Immature natural killer cell (primary cell): ENCODE measurements around the gene FCER2. TPM values are rescaled to one million over a fixed set of nuclear protein-coding genes. Genes with fewer than 3 reads are reported as not detected.
"Not testable (repeated sequence)": the region's sequence is repeated elsewhere in the genome, so short reads cannot be mapped to it uniquely, and the experiment has no call there.

Source experiments
- DNase-seq, 3 donors: peaks; one replicate each; pipeline ENCODE4 v3.0.0; 2022; ENCODE audit warnings: mixed read lengths in 1 of 3
- H3K27ac Mint-ChIP-seq, 6 donors: one replicate each; pipeline ENCODE4 v1.8.0; 2020; ENCODE audit warnings: mixed read lengths in 6 of 6, mild to moderate bottlenecking in 5 of 6, inconsistent platforms in 4 of 6, moderate library complexity in 3 of 6
- H3K27me3 Mint-ChIP-seq, 3 donors: one replicate each; pipeline ENCODE4 v1.8.0; 2020 to 2021; ENCODE audit warnings: low read depth in 3 of 3, mild to moderate bottlenecking in 3 of 3, mixed read lengths in 3 of 3, moderate library complexity in 3 of 3, inconsistent platforms in 1 of 3
- H3K36me3 Mint-ChIP-seq, 3 donors: one replicate each; pipeline ENCODE4 v1.8.0; 2020; ENCODE audit warnings: mixed read lengths in 3 of 3, inconsistent platforms in 2 of 3, mild to moderate bottlenecking in 2 of 3
- H3K4me1 Mint-ChIP-seq, 2 donors: one replicate each; pipeline ENCODE4 v1.8.0; 2020; ENCODE audit warnings: inconsistent platforms in 2 of 2, mild to moderate bottlenecking in 2 of 2, mixed read lengths in 2 of 2, moderate library complexity in 1 of 2
- H3K4me3 Mint-ChIP-seq, 5 donors: one replicate each; pipeline ENCODE4 v1.8.0; 2020; ENCODE audit warnings: mild to moderate bottlenecking in 5 of 5, mixed read lengths in 5 of 5, inconsistent platforms in 3 of 5, moderate library complexity in 3 of 5
- H3K9me3 Mint-ChIP-seq, 6 donors: one replicate each; pipeline ENCODE4 v1.8.0; 2020; ENCODE audit warnings: mild to moderate bottlenecking in 6 of 6, mixed read lengths in 6 of 6, inconsistent platforms in 4 of 6, moderate library complexity in 3 of 6
- polyA plus RNA-seq, 3 donors: library from polyadenylated mRNA; unstranded; fragments of 300-500 nt; fragmentation: Illumina TruSeq; gene quantifications; one replicate each; pipeline ENCODE4 v1.2.3, GENCODE V29; 2021

The FCER2 gene
- polyA plus RNA-seq, 3 donors from 2014 or later = 0.29 to 0.50 TPM; not detected in 1

- H3K4me1 Mint-ChIP-seq = peaks cover 11 to 15% of the 10 kb centered on the region in 2 donors
- peaks cover 0 to 4% (median 3%) of the 10 kb centered on the region in 3 donors for H3K36me3 Mint-ChIP-seq
- H3K4me3 Mint-ChIP-seq = no peak overlapping the region
- DNase-seq = no peak
- no peak overlapping the region for H3K27ac Mint-ChIP-seq
- H3K9me3 Mint-ChIP-seq = no peaks in the 10 kb centered on the region
- peaks cover 3 to 8% (median 4%) of the 10 kb centered on the region in 3 donors for H3K27me3 Mint-ChIP-seq
Measured at GRCh38 chr19:7650148-7650547, 51.8 kb downstream of the FCER2 start.

DNA sequence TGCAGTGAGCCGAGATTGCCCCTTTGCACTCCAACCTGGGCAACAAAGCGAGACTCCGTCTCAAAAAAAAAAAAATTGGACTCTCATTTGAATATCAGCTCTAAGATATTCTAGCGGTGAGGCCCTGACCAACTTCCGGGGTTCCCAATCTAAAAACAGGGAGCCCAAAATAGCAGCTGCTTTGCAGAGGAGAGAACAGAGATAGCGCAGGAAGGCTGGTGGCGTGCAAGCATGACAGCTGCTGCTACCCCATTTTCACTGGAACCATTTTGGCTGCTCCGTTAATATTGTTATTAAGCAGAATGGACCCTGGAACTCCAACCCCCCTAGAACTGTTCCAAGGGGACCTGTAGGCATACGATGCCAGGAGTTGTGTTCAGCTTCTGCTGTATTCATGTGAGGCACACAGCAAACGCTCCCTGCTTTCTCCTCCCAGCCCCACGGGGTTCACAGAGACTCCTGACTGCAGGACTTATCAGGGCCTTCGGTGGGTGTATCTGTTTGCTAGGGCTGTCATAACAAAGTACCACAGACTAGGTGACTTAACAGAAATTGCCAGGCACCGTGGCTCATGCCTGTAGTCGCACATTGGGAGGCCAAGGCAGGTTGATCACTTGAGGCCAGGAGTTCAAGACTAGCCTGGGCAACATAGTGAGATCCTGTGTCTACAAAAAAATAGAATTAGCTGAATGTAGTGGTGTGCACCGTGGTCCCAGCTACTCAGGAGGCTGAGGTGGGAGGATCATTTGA lies 53.5 kb downstream of the FCER2 start:
- no peak for DNase-seq
- Mint-ChIP-seq H3K4me3 (no peak overlapping the region), H3K4me1 (peaks cover 11 to 15% of the 10 kb centered on the region in 2 donors), H3K36me3 (peaks cover 0 to 4% (median 3%) of the 10 kb centered on the region in 3 donors), H3K9me3 (no peaks in the 10 kb centered on the region), H3K27ac (no peak overlapping the region), H3K27me3 (peaks cover 2 to 8% (median 7%) of the 10 kb centered on the region in 3 donors)

DNA sequence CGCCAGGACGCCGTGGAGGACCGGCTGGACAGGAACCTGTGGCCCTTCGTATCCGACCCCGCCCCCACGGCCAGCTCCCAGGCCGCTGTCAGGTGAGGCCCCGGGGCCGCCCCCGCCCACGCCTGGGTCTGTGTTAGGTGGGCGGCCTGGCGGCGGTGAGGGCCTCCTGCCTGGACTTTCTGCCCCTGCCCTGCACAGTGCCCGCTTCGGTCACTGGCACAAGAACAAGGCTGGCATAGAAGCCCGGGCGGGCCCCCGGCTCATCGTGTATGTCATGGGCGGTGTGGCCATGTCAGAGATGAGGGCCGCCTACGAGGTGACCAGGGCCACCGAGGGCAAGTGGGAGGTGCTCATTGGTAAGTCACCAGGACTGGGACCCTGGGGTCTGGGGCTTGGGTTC lies 54.8 kb downstream of the FCER2 start:
- H3K36me3 Mint-ChIP-seq = peaks cover 0 to 4% (median 3%) of the 10 kb centered on the region in 3 donors
- peaks cover 2 to 7% (median 3%) of the 10 kb centered on the region in 3 donors for H3K27me3 Mint-ChIP-seq
- no peaks in the 10 kb centered on the region for H3K9me3 Mint-ChIP-seq
- no peak for DNase-seq
- peaks cover 3 to 4% of the 10 kb centered on the region in 2 donors for H3K4me1 Mint-ChIP-seq
- no peak overlapping the region for H3K4me3 Mint-ChIP-seq
- no peak overlapping the region for H3K27ac Mint-ChIP-seq

- Mint-ChIP-seq H3K36me3 (peaks cover 0 to 4% (median 3%) of the 10 kb centered on the region in 3 donors), H3K4me3 (no peak overlapping the region), H3K9me3 (no peaks in the 10 kb centered on the region), H3K27ac (no peak overlapping the region), H3K27me3 (peaks cover 0 to 4% (median 0%) of the 10 kb centered on the region in 3 donors), H3K4me1 (no peaks in the 10 kb centered on the region)
- DNase-seq = no peak
Measured at GRCh38 chr19:7646426-7646700, 55.6 kb downstream of the FCER2 start.

DNA sequence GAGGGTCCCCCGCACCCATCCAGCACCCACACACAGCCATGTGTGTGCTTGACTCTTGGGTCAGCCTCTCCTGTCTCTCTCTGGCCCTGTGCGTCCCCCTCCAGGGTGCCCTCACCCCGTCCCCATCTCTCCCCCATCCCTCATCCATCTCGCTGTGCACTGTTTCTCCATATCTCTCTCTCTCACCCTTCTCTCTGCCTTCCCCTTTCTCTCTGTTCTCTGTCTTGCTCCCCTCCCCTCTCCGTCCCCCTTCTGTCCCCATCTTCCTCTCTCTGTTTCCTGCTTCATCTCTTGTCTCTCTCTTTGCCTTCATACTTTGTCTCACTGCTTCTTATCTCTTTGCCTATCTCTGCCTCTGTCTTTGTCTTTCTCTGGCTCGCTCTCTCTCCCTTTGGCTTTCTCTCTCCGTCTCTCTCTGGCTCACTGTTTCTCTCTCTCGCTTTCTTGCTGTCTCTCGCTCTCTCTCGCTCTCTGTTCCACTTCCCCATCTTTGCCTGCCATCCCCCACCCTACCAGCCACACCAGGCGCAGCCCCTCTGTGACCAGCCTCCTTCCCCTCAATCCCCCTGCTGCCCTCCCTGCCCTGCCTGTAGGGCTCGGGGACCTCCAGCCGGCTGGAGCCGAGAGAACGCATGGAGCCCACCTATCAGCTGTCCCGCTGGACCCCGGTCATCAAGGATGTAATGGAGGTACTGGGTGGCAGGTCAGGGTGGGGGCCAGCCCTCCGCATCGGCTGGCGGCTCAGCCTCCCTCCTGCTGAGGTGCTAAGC lies 56.1 kb downstream of the FCER2 start:
- peak overlapping the region in 1 of 5 donors; percentile 25 for H3K4me3 Mint-ChIP-seq
- peak overlapping the region in 3 of 6 donors; percentile 46 to 87 (median 62) for H3K27ac Mint-ChIP-seq
- peaks cover 0 to 4% (median 3%) of the 10 kb centered on the region in 3 donors for H3K36me3 Mint-ChIP-seq
- no peaks in the 10 kb centered on the region for H3K9me3 Mint-ChIP-seq
- peaks cover 0 to 4% (median 0%) of the 10 kb centered on the region in 3 donors for H3K27me3 Mint-ChIP-seq
- DNase-seq = no peak
- H3K4me1 Mint-ChIP-seq = no peaks in the 10 kb centered on the region

GRCh38 chr19:7645163-7645562 lies 56.8 kb downstream of the FCER2 start:
- peak overlapping the region in 1 of 6 donors; percentile 53 for H3K27ac Mint-ChIP-seq

DNA sequence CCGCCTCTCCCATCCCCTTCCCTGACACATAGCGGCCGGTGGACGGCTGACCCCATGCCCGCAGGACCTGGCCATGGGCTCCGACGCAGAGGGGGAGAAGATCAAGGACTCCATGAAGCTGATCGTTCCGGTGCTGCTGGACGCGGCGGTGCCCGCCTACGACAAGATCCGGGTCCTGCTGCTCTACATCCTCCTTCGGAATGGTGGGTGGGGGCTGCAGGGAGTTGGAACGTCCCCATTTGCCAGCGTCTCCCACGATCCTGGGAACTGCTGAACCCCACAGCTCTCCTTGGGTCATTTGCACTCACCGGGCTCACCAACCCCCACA lies 57.4 kb downstream of the FCER2 start:
- Mint-ChIP-seq H3K9me3 (no peaks in the 10 kb centered on the region), H3K27me3 (peaks cover 0 to 4% (median 0%) of the 10 kb centered on the region in 3 donors), H3K27ac (no peak overlapping the region), H3K4me3 (no peak overlapping the region), H3K4me1 (peaks cover 10% of the 10 kb centered on the region in 2 donors), H3K36me3 (peaks cover 4 to 9% (median 6%) of the 10 kb centered on the region in 3 donors)
- DNase-seq = no peak

More at GRCh38 chr19:7645163-7645562, 56.8 kb downstream of the FCER2 start:
- H3K4me3 Mint-ChIP-seq = no peak overlapping the region
- peaks cover 0 to 4% (median 3%) of the 10 kb centered on the region in 3 donors for H3K36me3 Mint-ChIP-seq
- no peaks in the 10 kb centered on the region for H3K9me3 Mint-ChIP-seq
- DNase-seq = no peak
- H3K27me3 Mint-ChIP-seq = peaks cover 0 to 4% (median 0%) of the 10 kb centered on the region in 3 donors
- H3K4me1 Mint-ChIP-seq = peaks cover 3 to 4% of the 10 kb centered on the region in 2 donors

GRCh38 chr19:7643629-7644549 lies 58.0 kb downstream of the FCER2 start:
- H3K9me3 Mint-ChIP-seq, H3K36me3 Mint-ChIP-seq, H3K27me3 Mint-ChIP-seq, H3K4me3 Mint-ChIP-seq: not testable (repeated sequence)
- peak overlapping the region in 2 of 6 donors; percentile 34 to 42 for H3K27ac Mint-ChIP-seq
- H3K4me1 Mint-ChIP-seq = peaks cover 16% of the 10 kb centered on the region in 2 donors
- DNase-seq = peak; percentile 9 to 20 (median 19)

- H3K27ac Mint-ChIP-seq = peak overlapping the region in 2 of 6 donors; percentile 34 to 42
- H3K36me3 Mint-ChIP-seq = peaks cover 4 to 9% (median 6%) of the 10 kb centered on the region in 3 donors
- peaks cover 20 to 21% of the 10 kb centered on the region in 2 donors for H3K4me1 Mint-ChIP-seq
- no peaks in the 10 kb centered on the region for H3K9me3 Mint-ChIP-seq
- H3K4me3 Mint-ChIP-seq = no peak overlapping the region
- peaks cover 0 to 5% (median 0%) of the 10 kb centered on the region in 3 donors for H3K27me3 Mint-ChIP-seq
- DNase-seq = no peak
Measured at GRCh38 chr19:7643031-7643415, 58.9 kb downstream of the FCER2 start.

- H3K9me3 Mint-ChIP-seq = no peaks in the 10 kb centered on the region
- H3K27me3 Mint-ChIP-seq = peaks cover 0 to 5% (median 0%) of the 10 kb centered on the region in 3 donors
- H3K36me3 Mint-ChIP-seq = peaks cover 4 to 9% (median 6%) of the 10 kb centered on the region in 3 donors
- DNase-seq = no peak
- H3K4me3 Mint-ChIP-seq = no peak overlapping the region
- H3K27ac Mint-ChIP-seq = no peak overlapping the region
- peaks cover 24 to 27% of the 10 kb centered on the region in 2 donors for H3K4me1 Mint-ChIP-seq
Measured at GRCh38 chr19:7642295-7643030, 59.5 kb downstream of the FCER2 start.

- Mint-ChIP-seq H3K27ac (no peak overlapping the region), H3K36me3 (peaks cover 4 to 9% (median 6%) of the 10 kb centered on the region in 3 donors), H3K4me1 (peaks cover 26 to 30% of the 10 kb centered on the region in 2 donors), H3K4me3 (no peak overlapping the region), H3K9me3 (no peaks in the 10 kb centered on the region), H3K27me3 (peaks cover 0 to 10% (median 0%) of the 10 kb centered on the region in 3 donors)
- no peak for DNase-seq
Measured at GRCh38 chr19:7641290-7642276, 60.3 kb downstream of the FCER2 start.

- no peaks in the 10 kb centered on the region for H3K9me3 Mint-ChIP-seq
- DNase-seq = no peak
- H3K36me3 Mint-ChIP-seq = peaks cover 4 to 8% (median 5%) of the 10 kb centered on the region in 3 donors
- no peak overlapping the region for H3K4me3 Mint-ChIP-seq
- no peak overlapping the region for H3K27ac Mint-ChIP-seq
- H3K27me3 Mint-ChIP-seq = peaks cover 0 to 10% (median 0%) of the 10 kb centered on the region in 3 donors
- H3K4me1 Mint-ChIP-seq = peaks cover 33 to 38% of the 10 kb centered on the region in 2 donors
Measured at GRCh38 chr19:7640803-7641202, 61.1 kb downstream of the FCER2 start.
